ENCODE results near the gene SENP5.
"Not testable (repeated sequence)": the region's sequence is repeated elsewhere in the genome, so short reads cannot be mapped to it uniquely, and the experiment has no call there.

The SENP5 gene
- 90.2 to 98.2 (median 94.2) reads per million in 3 donors for total RNA-seq

GRCh38 chr3:196867507-196868296 is at the start of gene SENP5:
TSS of gene SENP5 (plus strand) at chr3:196867920. CDS start at chr3:196885182, 17,262 bp downstream.
- DNase-seq: peak; percentile 83 to 84 (median 83)
- no peaks in the 10 kb centered on the region for H3K27me3 ChIP-seq (replicated peaks; ENCODE audit: control insufficient read depth, insufficient read depth, low read length, poor library complexity, severe bottlenecking)
- peak within 1 kb of the TSS; percentile 91 for H3K4me3 ChIP-seq (ENCODE audit: insufficient read depth, low read depth, low read length, poor library complexity, severe bottlenecking)

GRCh38 chr3:196821806-196822355 is 45.8 kb upstream of the SENP5 start:
- Histone ChIP-seq H3K9me3 (ENCODE audit: control insufficient read depth, low read length) (no peaks in the 10 kb centered on the region), H3K4me1 (ENCODE audit: control insufficient read depth, insufficient read depth, low read length, poor library complexity, severe bottlenecking) (no peaks in the 10 kb centered on the region), H3K27me3 (replicated peaks; ENCODE audit: control insufficient read depth, insufficient read depth, low read length, poor library complexity, severe bottlenecking) (no peaks in the 10 kb centered on the region), H3K36me3 (ENCODE audit: control insufficient read depth, insufficient read depth, low read length) (peaks cover 63% of the 10 kb centered on the region), H3K4me3 (ENCODE audit: insufficient read depth, low read depth, low read length, poor library complexity, severe bottlenecking) (no peak overlapping the region), H3K27ac (ENCODE audit: insufficient read depth, low read length, poor library complexity, severe bottlenecking) (no peak overlapping the region)
- no peak for DNase-seq

More at GRCh38 chr3:196867507-196868296, at the start of gene SENP5:
- Histone ChIP-seq H3K27ac (ENCODE audit: insufficient read depth, low read length, poor library complexity, severe bottlenecking) (peak within 1 kb of the TSS; percentile 91), H3K9me3 (ENCODE audit: control insufficient read depth, low read length) (no peaks in the 10 kb centered on the region), H3K4me1 (ENCODE audit: control insufficient read depth, insufficient read depth, low read length, poor library complexity, severe bottlenecking) (peaks cover 11% of the 10 kb centered on the region), H3K36me3 (ENCODE audit: control insufficient read depth, insufficient read depth, low read length) (no peaks in the 10 kb centered on the region)

- not testable (repeated sequence) for DNase-seq; H3K27me3 ChIP-seq (replicated peaks; ENCODE audit: control insufficient read depth, insufficient read depth, low read length, poor library complexity, severe bottlenecking); H3K4me1 ChIP-seq (ENCODE audit: control insufficient read depth, insufficient read depth, low read length, poor library complexity, severe bottlenecking); H3K9me3 ChIP-seq (ENCODE audit: control insufficient read depth, low read length); H3K4me3 ChIP-seq (ENCODE audit: insufficient read depth, low read depth, low read length, poor library complexity, severe bottlenecking); H3K27ac ChIP-seq (ENCODE audit: insufficient read depth, low read length, poor library complexity, severe bottlenecking)
- H3K36me3 ChIP-seq (ENCODE audit: control insufficient read depth, insufficient read depth, low read length): peaks cover 19% of the 10 kb centered on the region
These were observed 38.1 kb upstream of the SENP5 start for GRCh38 chr3:196829651-196830050.

- no peaks in the 10 kb centered on the region for H3K27me3 ChIP-seq (replicated peaks; ENCODE audit: control insufficient read depth, insufficient read depth, low read length, poor library complexity, severe bottlenecking)
- DNase-seq: no peak
- H3K9me3 ChIP-seq (ENCODE audit: control insufficient read depth, low read length): no peaks in the 10 kb centered on the region
- H3K4me1 ChIP-seq (ENCODE audit: control insufficient read depth, insufficient read depth, low read length, poor library complexity, severe bottlenecking): no peaks in the 10 kb centered on the region
- no peak overlapping the region for H3K27ac ChIP-seq (ENCODE audit: insufficient read depth, low read length, poor library complexity, severe bottlenecking)
- peaks cover 8% of the 10 kb centered on the region for H3K36me3 ChIP-seq (ENCODE audit: control insufficient read depth, insufficient read depth, low read length)
- no peak overlapping the region for H3K4me3 ChIP-seq (ENCODE audit: insufficient read depth, low read depth, low read length, poor library complexity, severe bottlenecking)
These were observed 32.6 kb upstream of the SENP5 start for GRCh38 chr3:196835086-196835485.

GRCh38 chr3:196836626-196837025 is 31.1 kb upstream of the SENP5 start:
- H3K36me3 ChIP-seq (ENCODE audit: control insufficient read depth, insufficient read depth, low read length); DNase-seq; H3K4me1 ChIP-seq (ENCODE audit: control insufficient read depth, insufficient read depth, low read length, poor library complexity, severe bottlenecking); H3K27ac ChIP-seq (ENCODE audit: insufficient read depth, low read length, poor library complexity, severe bottlenecking); H3K9me3 ChIP-seq (ENCODE audit: control insufficient read depth, low read length); H3K27me3 ChIP-seq (replicated peaks; ENCODE audit: control insufficient read depth, insufficient read depth, low read length, poor library complexity, severe bottlenecking); H3K4me3 ChIP-seq (ENCODE audit: insufficient read depth, low read depth, low read length, poor library complexity, severe bottlenecking): not testable (repeated sequence)

- Histone ChIP-seq H3K27ac (ENCODE audit: insufficient read depth, low read length, poor library complexity, severe bottlenecking) (no peak overlapping the region), H3K27me3 (replicated peaks; ENCODE audit: control insufficient read depth, insufficient read depth, low read length, poor library complexity, severe bottlenecking) (no peaks in the 10 kb centered on the region), H3K4me1 (ENCODE audit: control insufficient read depth, insufficient read depth, low read length, poor library complexity, severe bottlenecking) (no peaks in the 10 kb centered on the region), H3K9me3 (ENCODE audit: control insufficient read depth, low read length) (no peaks in the 10 kb centered on the region), H3K4me3 (ENCODE audit: insufficient read depth, low read depth, low read length, poor library complexity, severe bottlenecking) (no peak overlapping the region), H3K36me3 (ENCODE audit: control insufficient read depth, insufficient read depth, low read length) (no peaks in the 10 kb centered on the region)
- peak; percentile 49 to 60 (median 50) for DNase-seq
These were observed 29.8 kb upstream of the SENP5 start for GRCh38 chr3:196837819-196838420.

- H3K36me3 ChIP-seq (ENCODE audit: control insufficient read depth, insufficient read depth, low read length); H3K27me3 ChIP-seq (replicated peaks; ENCODE audit: control insufficient read depth, insufficient read depth, low read length, poor library complexity, severe bottlenecking); H3K4me1 ChIP-seq (ENCODE audit: control insufficient read depth, insufficient read depth, low read length, poor library complexity, severe bottlenecking); H3K9me3 ChIP-seq (ENCODE audit: control insufficient read depth, low read length); H3K27ac ChIP-seq (ENCODE audit: insufficient read depth, low read length, poor library complexity, severe bottlenecking); H3K4me3 ChIP-seq (ENCODE audit: insufficient read depth, low read depth, low read length, poor library complexity, severe bottlenecking); DNase-seq: not testable (repeated sequence)
These were observed 28.4 kb upstream of the SENP5 start for GRCh38 chr3:196839351-196839750.

- no peaks in the 10 kb centered on the region for H3K4me1 ChIP-seq (ENCODE audit: control insufficient read depth, insufficient read depth, low read length, poor library complexity, severe bottlenecking)
- no peak overlapping the region for H3K4me3 ChIP-seq (ENCODE audit: insufficient read depth, low read depth, low read length, poor library complexity, severe bottlenecking)
- H3K9me3 ChIP-seq (ENCODE audit: control insufficient read depth, low read length): no peaks in the 10 kb centered on the region
- H3K27me3 ChIP-seq (replicated peaks; ENCODE audit: control insufficient read depth, insufficient read depth, low read length, poor library complexity, severe bottlenecking): no peaks in the 10 kb centered on the region
- no peak overlapping the region for H3K27ac ChIP-seq (ENCODE audit: insufficient read depth, low read length, poor library complexity, severe bottlenecking)
- no peaks in the 10 kb centered on the region for H3K36me3 ChIP-seq (ENCODE audit: control insufficient read depth, insufficient read depth, low read length)
- no peak for DNase-seq
These were observed 24.9 kb upstream of the SENP5 start for GRCh38 chr3:196842567-196843434.

- Histone ChIP-seq H3K36me3 (ENCODE audit: control insufficient read depth, insufficient read depth, low read length) (no peaks in the 10 kb centered on the region), H3K9me3 (ENCODE audit: control insufficient read depth, low read length) (no peaks in the 10 kb centered on the region), H3K4me3 (ENCODE audit: insufficient read depth, low read depth, low read length, poor library complexity, severe bottlenecking) (no peak overlapping the region), H3K4me1 (ENCODE audit: control insufficient read depth, insufficient read depth, low read length, poor library complexity, severe bottlenecking) (no peaks in the 10 kb centered on the region), H3K27ac (ENCODE audit: insufficient read depth, low read length, poor library complexity, severe bottlenecking) (no peak overlapping the region), H3K27me3 (replicated peaks; ENCODE audit: control insufficient read depth, insufficient read depth, low read length, poor library complexity, severe bottlenecking) (no peaks in the 10 kb centered on the region)
- DNase-seq: no peak
These were observed 24.1 kb upstream of the SENP5 start for GRCh38 chr3:196843435-196844110.
